PC-9 (cell line): Measurements from ENCODE around the gene PRKD3. TPM values are rescaled to one million over a fixed set of nuclear protein-coding genes. Genes with fewer than 3 reads are reported as not detected.

ENCODE experiments used
- BruUV-seq: library from RNA; stranded (reverse); fragments of 400-500 nt; replicated peaks from 2 replicates; lab custom pipeline; 2021; lab: Mats Ljungman, UMichigan
- CTCF ChIA-PET: fragments of 300-600 bp; sonication (Branson Sonifier 250); formaldehyde crosslinking; loops from one replicate; lab custom pipeline; 2022; ENCODE audit warnings: antibody characterized with exemption; lab: Charles Lee
- POLR2A ChIA-PET: fragments of 300-600 bp; sonication (Branson Sonifier 250); formaldehyde crosslinking; loops from one replicate; lab custom pipeline; 2022; ENCODE audit warnings: antibody characterized with exemption; ENCODE audit not compliant: unreplicated experiment; lab: Charles Lee
- DNase-seq, 2 experiments: peaks; one replicate each; pipeline versions ENCODE4 v3.0.0 to v3.0.0-alpha.2; 2015 to 2022; ENCODE audit warnings: mixed read lengths in 1 of 2
- H2AFZ ChIP-seq: fragments of 200-600 bp; sonication (generic); 2 replicates; pipeline ENCODE4 v1.8.1; 2017; ENCODE audit warnings: antibody characterized with exemption
- H3F3A ChIP-seq: fragments of 200-600 bp; sonication (generic); 2 replicates; pipeline ENCODE4 v1.8.1; 2017; ENCODE audit warnings: antibody characterized with exemption, mild to moderate bottlenecking, low read depth; ENCODE audit not compliant: insufficient read depth
- H3K27ac ChIP-seq: fragments of 200-600 bp; sonication (generic); 2 replicates; pipeline ENCODE4 v1.6.1; 2016; ENCODE audit warnings: mixed run types
- H3K27me3 ChIP-seq: fragments of 200-600 bp; sonication (generic); 2 replicates; pipeline ENCODE4 v1.6.1; 2016; ENCODE audit warnings: low read depth, mixed run types; ENCODE audit not compliant: insufficient read depth
- H3K36me3 ChIP-seq: fragments of 200-600 bp; sonication (generic); 2 replicates; pipeline ENCODE4 v1.6.1; 2016; ENCODE audit warnings: low read depth, mixed run types
- H3K4me1 ChIP-seq: fragments of 200-600 bp; sonication (generic); replicated peaks from 2 replicates; pipeline ENCODE4 v1.6.1; 2016; ENCODE audit warnings: mixed run types; ENCODE audit not compliant: insufficient read depth
- H3K4me2 ChIP-seq: fragments of 200-600 bp; sonication (generic); 2 replicates; pipeline ENCODE4 v1.6.1; 2017; ENCODE audit warnings: mixed run types
- H3K4me3 ChIP-seq: fragments of 200-600 bp; sonication (generic); 2 replicates; pipeline ENCODE4 v1.6.1; 2016; ENCODE audit warnings: mixed run types
- H3K79me2 ChIP-seq: fragments of 200-600 bp; sonication (generic); 2 replicates; pipeline ENCODE4 v1.6.1; 2017; ENCODE audit warnings: low read depth, mixed run types
- H3K9me2 ChIP-seq: fragments of 200-600 bp; sonication (generic); 2 replicates; pipeline ENCODE4 v1.8.1; 2017; ENCODE audit warnings: mild to moderate bottlenecking; ENCODE audit not compliant: insufficient read depth
- H3K9me3 ChIP-seq: fragments of 200-600 bp; sonication (generic); 2 replicates; pipeline ENCODE4 v1.8.1; 2016; ENCODE audit warnings: low read depth; ENCODE audit not compliant: insufficient read depth
- H4K20me1 ChIP-seq: fragments of 200-600 bp; sonication (generic); 2 replicates; pipeline ENCODE4 v1.8.1; 2017; ENCODE audit not compliant: insufficient read depth
- EZH2 ChIP-seq: fragments of 200-600 bp; sonication (generic); IDR thresholded peaks from 2 replicates; pipeline ENCODE4 v1.8.0; 2017; ENCODE audit warnings: antibody characterized with exemption, low read depth
- intact Hi-C: fragments of 100-400 bp; cut with micrococcal nuclease; formaldehyde crosslinking; loops from one replicate; pipeline ENCODE4 v1.10.0; 2022; ENCODE audit not compliant: unreplicated experiment
- total RNA-seq: library from RNA; stranded (reverse); gene quantifications from 2 replicates; pipeline ENCODE4 v1.2.3, GENCODE V29; 2021
- TF ChIP-seq, protein P1 (sequence below): fragments of 200-600 bp; sonication (generic); conservative IDR thresholded peaks from 2 replicates; pipeline ENCODE4 v1.6.1; 2017; ENCODE audit warnings: mixed run types, antibody characterized with exemption, mild to moderate bottlenecking, moderate library complexity

The PRKD3 gene
- total RNA-seq, 1 experiment from 2014 or later, result 27.5 TPM

DNA sequence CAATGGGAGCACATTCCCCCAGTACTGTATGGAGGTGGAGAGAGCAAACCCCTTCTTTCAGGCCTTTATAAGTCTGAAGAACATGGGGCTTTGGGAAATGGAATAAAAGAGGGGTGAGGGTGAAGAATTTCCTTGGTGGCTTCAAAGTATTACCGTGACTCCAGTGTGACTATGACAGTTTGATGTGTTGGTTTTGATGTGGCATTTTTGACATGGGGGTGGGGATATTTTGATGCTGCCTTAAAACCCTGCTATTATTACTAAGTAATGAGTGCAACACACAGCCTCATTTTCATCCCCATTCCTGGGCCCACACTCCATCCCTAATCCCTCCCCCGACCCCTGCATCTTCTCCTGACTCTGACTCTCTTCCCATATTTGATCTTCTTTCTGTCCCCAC lies 43.4 kb upstream of the PRKD3 start:
- ChIA-PET CTCF (no interaction called here), POLR2A (no interaction called here)
- no peak overlapping the region for H2AFZ ChIP-seq
- no peaks in the 10 kb centered on the region for H3K36me3 ChIP-seq
- H3K4me3 ChIP-seq, result no peak overlapping the region
- H3F3A ChIP-seq, result no peaks in the 10 kb centered on the region
- DNase-seq, result no peak
- H3K9me2 ChIP-seq, result no peaks in the 10 kb centered on the region
- no peak overlapping the region for H3K27ac ChIP-seq
- no peak for TF ChIP-seq EZH2
- TF ChIP-seq, protein P1, sequence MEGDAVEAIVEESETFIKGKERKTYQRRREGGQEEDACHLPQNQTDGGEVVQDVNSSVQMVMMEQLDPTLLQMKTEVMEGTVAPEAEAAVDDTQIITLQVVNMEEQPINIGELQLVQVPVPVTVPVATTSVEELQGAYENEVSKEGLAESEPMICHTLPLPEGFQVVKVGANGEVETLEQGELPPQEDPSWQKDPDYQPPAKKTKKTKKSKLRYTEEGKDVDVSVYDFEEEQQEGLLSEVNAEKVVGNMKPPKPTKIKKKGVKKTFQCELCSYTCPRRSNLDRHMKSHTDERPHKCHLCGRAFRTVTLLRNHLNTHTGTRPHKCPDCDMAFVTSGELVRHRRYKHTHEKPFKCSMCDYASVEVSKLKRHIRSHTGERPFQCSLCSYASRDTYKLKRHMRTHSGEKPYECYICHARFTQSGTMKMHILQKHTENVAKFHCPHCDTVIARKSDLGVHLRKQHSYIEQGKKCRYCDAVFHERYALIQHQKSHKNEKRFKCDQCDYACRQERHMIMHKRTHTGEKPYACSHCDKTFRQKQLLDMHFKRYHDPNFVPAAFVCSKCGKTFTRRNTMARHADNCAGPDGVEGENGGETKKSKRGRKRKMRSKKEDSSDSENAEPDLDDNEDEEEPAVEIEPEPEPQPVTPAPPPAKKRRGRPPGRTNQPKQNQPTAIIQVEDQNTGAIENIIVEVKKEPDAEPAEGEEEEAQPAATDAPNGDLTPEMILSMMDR, result no peak
- intact Hi-C loops, result no loop called here
- H3K79me2 ChIP-seq, result no peaks in the 10 kb centered on the region
- H3K27me3 ChIP-seq, result no peaks in the 10 kb centered on the region
- no peaks in the 10 kb centered on the region for H4K20me1 ChIP-seq
- H3K4me1 ChIP-seq, result peaks cover 17% of the 10 kb centered on the region
- H3K9me3 ChIP-seq, result no peaks in the 10 kb centered on the region
- no peak overlapping the region for H3K4me2 ChIP-seq
- BruUV-seq, result no TSS peak

DNA sequence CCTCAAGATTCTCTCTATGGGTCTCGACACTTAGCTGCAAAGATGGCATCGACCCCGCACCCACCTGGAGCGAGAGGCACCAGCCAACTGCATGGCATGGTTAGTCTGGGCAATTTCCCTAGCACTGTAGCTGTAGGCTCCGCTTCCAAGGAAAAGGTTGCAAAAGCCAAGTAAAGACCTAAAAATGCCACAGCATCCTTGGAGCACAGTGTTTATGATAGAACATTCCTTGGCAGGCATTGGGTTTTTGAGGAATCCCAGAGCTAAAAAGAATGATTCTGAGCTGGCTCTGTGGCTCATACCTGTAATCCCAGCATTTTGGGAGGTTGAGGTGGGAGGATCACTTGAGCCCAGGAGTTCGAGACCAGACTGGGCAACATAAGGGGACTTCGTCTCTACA lies 42.7 kb upstream of the PRKD3 start:
- TF ChIP-seq, protein P1, result no peak
- no peak for TF ChIP-seq EZH2
- H3K27me3 ChIP-seq, result no peaks in the 10 kb centered on the region
- no peaks in the 10 kb centered on the region for H3K79me2 ChIP-seq
- H3F3A ChIP-seq, result no peaks in the 10 kb centered on the region
- ChIA-PET CTCF (no interaction called here), POLR2A (no interaction called here)
- no peaks in the 10 kb centered on the region for H3K36me3 ChIP-seq
- no TSS peak for BruUV-seq
- H3K4me3 ChIP-seq, result no peak overlapping the region
- intact Hi-C loops, result no loop called here
- DNase-seq, result no peak
- peaks cover 17% of the 10 kb centered on the region for H3K4me1 ChIP-seq
- H2AFZ ChIP-seq, result no peak overlapping the region
- H3K9me3 ChIP-seq, result no peaks in the 10 kb centered on the region
- H3K4me2 ChIP-seq, result no peak overlapping the region
- no peaks in the 10 kb centered on the region for H3K9me2 ChIP-seq
- H3K27ac ChIP-seq, result no peak overlapping the region
- no peaks in the 10 kb centered on the region for H4K20me1 ChIP-seq

DNA sequence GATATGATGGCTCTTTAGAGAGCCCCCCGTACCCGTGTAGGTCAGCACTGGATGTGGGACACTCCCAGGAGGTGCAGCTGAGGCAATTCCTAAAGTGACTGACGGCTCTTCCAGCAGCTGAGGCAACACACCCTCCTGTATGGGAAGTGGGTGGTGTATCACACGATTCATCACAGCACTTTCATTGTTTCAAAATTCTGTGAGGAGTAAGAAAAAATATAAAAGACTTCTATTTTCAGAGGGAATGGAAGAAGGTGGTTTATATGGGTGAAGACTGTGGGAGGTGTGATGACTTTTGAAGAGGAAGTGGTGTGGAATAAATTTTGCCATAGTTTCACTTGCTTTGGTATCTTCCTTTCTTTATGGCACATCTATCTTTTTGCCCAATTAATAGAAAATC lies 42.1 kb upstream of the PRKD3 start:
- no TSS peak for BruUV-seq
- no peaks in the 10 kb centered on the region for H3K36me3 ChIP-seq
- no peaks in the 10 kb centered on the region for H3K9me2 ChIP-seq
- H3F3A ChIP-seq, result no peaks in the 10 kb centered on the region
- H2AFZ ChIP-seq, result no peak overlapping the region
- no peaks in the 10 kb centered on the region for H4K20me1 ChIP-seq
- H3K79me2 ChIP-seq, result no peaks in the 10 kb centered on the region
- no peak overlapping the region for H3K4me2 ChIP-seq
- ChIA-PET POLR2A (no interaction called here), CTCF (interaction anchor here (0.8 kb wide), 1 partner anchor 15 kb away, joined by 3 read pairs; no protein-coding TSS in a partner anchor)
- DNase-seq, result no peak
- TF ChIP-seq, protein P1, result no peak
- TF ChIP-seq EZH2, result no peak
- no peaks in the 10 kb centered on the region for H3K27me3 ChIP-seq
- H3K4me3 ChIP-seq, result no peak overlapping the region
- H3K9me3 ChIP-seq, result no peaks in the 10 kb centered on the region
- H3K4me1 ChIP-seq, result peaks cover 17% of the 10 kb centered on the region
- intact Hi-C loops, result no loop called here
- no peak overlapping the region for H3K27ac ChIP-seq
